Fibroblast of peridontal ligament (primary cell): ENCODE measurements around the gene CALML6.
"Not testable (repeated sequence)": the region's sequence is repeated elsewhere in the genome, so short reads cannot be mapped to it uniquely, and the experiment has no call there.

Experiments
- DNase-seq: peaks from one replicate; pipeline ENCODE4 v3.0.0-alpha.2; 2010; ENCODE audit errors: extremely low read depth

The CALML6 gene

DNA sequence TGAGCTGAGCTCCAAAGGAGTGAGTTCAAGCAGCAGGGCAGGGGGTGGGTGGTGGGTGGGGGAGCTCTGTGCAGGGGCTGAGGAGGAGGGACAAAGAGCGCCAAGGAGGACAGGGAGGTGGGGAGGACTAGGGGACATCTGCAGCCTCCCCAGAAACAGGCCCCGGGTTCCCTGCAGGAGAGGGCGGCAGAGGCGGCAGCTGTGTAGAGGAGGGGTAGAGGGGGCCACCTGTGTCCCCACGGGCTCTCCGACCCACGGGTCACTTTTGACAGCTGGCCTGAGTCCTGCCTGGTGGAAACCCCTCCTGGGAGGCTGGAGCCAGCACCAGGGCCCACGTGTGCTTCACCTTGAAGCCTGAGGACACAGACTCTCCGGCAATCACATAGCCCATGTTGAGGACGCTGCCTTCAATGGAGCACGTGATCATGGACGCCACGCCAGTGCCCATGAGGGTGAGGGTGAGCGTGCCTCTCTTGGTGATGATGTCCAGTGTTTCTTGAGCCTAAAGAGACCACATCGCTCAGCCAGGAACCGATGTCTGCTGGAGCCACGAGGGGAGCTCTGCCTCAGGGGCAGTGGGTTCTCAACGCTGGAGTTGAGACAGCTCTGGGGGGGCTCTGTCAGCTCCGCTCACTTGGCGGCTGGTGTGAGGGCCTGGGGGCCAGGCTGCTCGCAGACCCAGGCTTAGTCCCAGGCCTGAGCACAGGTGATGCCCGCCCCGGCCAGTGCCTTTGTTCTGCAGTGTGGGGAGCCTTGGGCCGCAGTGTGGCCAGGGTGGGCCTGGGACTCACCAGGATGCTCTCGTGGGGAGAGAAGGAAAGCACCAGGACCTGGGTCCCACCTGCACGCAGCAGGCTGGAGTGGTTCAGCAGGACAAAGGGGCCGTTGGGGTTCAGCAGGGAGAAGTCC, 10.6 kb downstream of the CALML6 start:
- DNase-seq: no peak

DNA sequence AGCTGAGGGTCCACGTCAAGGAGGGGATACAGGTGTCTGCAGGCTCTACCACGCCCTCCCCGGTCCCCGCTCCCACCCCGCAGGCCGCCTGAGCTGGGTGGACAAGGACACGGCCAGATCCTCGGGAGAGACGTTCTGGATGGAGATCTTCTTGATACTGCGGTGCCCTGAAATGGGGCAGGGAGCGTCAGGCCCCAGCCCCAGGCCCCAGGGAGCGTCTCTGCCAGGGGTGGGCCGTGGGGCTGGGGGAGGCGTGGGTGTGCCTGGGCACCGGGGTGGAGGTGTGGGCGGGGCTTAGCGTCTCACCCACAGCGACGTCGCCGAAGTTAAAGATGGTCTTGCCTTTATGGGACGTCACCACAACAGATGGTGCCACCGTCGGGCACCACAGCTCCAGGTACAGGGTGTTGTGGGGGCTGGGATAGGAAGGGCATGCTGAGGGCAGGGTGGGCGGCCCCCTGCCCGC, 11.3 kb downstream of the CALML6 start:
- DNase-seq: no peak

DNA sequence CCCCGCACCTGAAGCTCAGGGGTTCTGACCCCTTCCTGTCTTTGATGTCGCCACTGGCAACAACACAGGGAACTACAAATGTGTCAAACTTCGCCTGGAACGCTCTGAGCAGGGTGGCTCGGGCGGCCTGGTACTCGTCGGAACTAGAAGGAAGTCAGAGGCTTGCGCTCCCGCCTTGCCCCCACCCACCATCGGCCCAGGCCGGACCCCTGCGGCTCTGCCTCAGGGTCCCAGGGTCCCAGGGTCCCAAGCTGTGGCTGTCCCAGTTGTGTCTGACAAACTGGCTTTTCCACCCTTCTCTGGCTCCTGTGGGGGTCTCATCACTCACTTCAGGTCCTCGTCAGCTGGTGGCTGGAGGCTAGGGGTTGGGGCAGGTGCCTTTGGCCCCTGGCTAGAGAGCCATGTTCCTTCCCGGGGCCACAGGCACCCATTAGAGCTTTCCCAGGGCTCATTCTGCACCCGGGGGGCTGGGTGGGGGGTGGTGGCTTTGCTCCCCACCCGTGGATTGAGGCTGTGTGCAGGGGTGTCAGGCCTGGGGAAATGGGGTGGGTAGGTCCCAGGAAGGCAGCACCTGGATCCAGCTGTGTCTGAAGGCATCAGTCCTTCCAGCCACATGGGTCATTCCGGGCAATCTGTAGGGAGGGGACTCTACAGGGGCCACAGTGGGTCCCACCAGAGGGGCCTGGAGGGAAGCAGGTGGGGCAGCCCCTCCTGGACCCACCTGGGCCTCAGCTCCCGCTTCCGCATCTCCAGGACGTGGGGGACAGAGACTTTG, 12.0 kb downstream of the CALML6 start:
- DNase-seq: no peak

DNA sequence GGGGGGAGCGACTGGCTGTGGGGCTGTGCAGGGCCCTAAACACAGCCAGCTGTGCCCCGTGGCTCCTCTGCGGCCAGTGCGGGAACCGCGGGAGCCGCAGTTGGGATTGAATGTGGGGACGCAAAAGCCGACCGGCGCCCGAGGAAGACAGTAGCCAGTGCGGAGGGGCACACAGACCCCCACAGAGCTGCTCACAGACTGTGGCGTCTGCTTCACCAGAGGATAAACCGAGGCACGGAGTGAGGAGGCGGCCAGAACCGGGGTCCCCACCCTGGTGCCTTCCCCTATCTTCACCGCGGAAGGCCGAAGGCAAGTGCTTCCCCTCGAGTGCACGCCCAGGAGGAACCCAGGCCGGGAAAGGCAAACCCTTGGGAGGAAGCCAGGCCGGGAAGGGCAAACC, 12.7 kb downstream of the CALML6 start:
- no peak for DNase-seq

DNA sequence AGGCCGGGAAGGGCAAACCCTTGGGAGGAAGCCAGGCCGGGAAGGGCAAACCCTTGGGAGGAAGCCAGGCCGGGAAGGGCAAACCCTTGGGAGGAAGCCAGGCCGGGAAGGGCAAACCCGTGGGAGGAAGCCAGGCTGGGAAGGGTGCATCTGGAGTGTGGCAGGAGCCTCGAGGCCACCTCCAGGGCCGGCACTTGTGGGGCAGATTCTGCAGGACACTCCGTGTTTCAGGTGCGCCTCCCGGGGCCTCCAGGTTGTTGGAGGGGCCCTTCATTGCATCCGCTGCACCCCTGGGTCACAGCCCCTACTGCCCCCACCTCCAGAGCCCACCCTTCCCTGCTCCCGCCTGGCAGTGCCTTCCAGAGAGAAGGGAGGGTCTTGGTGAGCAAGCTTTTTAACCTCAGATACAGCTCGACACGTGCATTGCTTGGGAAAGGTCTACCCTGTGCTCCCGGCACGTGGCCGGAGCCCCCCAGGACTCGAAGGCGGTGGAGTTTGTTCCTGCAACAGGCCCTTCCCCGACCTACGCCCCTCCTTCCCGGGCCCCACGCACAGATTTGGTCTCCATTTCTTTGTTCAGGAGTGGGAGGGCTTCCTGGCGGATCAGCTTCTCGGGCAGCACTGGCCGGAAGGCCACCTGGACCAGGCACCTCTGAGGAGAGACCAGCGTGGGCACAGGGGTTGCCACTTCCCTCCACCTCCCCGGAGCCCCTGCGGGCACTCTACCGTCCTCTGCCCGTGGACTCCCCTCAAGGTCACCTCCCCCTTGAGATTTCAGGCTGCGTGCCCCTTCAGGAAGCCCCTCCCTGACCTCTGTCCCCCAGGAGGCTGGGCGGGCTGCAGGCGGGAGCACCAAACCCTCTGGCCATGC, 13.4 kb downstream of the CALML6 start:
- no peak for DNase-seq

DNA sequence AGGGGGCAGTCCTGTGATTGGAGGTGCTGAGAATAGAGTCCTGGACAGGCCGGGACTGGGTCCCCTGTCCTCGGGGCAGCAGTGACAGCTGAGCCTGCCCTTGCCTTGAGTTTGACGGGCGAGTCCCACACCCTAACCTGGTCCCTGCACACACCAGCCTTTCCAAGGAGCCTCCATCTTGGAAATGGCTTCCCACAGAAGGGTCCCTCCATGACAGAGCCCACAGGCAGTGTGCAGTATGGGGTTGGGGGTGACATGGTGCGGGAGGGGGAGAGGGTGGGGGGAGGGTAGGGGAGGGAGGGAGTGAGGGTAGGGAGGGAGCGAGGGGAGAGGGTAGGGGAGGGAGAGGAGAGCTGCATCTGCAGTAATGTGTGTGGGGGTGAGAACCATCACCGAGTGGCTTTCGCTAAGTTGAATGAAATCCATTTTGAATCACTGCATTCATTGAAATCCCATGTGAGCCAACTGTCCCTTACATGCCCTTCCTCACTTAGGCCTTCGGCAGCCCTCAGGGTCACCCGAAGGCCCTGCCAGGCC, 14.1 kb downstream of the CALML6 start:
- no peak for DNase-seq

DNA sequence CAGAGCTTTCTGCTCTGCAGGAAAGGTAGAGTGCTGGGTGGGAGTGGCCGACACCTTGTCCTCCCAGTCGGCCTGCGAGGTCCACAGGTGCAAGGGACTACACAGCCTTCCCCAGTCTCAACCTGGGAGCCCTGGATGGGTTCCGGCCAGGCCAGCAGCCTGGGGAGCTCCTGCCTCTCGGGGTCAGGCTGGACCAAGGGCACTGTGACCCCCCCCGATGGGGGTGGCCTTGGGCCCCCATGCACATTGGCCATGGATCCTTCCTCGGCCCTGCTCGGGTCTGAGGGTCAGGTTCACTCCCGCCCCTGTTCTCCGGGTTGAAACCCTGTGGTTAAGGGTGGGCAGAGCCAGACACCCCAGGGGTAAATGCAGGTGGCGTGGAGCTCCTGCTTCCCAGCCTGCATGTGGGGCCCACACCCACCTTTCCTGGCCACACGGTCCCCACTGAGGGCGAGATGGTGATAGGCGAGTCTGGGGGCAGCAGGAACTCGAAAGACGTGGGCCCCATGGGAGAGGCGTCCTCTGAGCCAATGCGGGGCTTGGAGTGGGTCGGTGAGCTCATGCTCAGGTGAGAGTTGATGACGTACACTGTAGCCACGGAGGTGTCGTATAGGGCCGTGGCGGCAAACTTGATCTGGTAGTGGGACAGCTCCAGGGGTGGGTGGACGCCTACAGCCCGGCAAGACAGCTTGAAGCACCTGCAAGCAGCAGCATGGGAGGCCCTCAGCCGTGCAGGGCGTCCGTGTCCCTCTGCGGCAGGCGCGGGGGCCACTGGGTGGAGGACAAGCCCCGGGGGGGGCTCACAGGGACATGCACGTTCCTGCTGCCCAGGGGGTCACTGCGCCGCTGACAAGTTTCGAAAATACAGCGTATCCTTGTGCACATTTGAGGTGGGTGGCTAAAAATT, 14.8 kb downstream of the CALML6 start:
- no peak for DNase-seq

DNA sequence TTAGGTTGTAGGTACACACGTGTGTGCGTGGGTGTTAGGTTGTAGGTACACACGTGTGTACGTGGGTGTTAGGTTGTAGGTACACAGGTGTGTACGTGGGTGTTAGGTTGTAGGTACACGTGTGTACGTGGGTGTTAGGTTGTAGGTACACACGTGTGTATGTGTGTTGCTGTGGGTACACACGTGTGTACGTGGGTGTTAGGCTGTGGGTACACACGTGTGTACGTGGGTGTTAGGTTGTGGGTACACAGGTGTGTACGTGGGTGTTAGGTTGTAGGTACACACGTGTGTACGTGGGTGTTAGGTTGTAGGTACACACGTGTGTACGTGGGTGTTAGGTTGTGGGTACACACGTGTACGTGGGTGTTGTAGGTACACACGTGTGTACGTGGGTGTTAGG, 19.8 kb downstream of the CALML6 start:
- DNase-seq: not testable (repeated sequence)

DNA sequence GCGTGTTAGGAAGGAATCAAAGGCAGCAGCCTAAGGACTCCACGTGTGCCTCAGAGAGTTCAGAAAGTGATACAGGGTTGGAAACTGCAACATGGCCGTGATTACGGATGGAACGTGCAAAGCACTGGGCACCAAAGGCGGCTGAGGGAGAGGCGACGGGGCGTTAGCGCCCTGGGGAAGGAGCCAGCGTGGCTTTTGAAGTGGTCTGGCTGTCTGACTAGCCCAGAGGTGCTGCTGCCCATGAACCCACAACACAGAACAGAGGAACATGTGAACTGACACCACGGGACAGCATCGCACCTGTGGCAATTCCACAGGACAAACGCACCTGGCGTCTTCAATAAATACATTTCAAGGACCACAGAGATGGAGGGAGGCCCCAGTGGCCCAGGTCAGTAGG, 22.0 kb downstream of the CALML6 start:
- DNase-seq: no peak

DNA sequence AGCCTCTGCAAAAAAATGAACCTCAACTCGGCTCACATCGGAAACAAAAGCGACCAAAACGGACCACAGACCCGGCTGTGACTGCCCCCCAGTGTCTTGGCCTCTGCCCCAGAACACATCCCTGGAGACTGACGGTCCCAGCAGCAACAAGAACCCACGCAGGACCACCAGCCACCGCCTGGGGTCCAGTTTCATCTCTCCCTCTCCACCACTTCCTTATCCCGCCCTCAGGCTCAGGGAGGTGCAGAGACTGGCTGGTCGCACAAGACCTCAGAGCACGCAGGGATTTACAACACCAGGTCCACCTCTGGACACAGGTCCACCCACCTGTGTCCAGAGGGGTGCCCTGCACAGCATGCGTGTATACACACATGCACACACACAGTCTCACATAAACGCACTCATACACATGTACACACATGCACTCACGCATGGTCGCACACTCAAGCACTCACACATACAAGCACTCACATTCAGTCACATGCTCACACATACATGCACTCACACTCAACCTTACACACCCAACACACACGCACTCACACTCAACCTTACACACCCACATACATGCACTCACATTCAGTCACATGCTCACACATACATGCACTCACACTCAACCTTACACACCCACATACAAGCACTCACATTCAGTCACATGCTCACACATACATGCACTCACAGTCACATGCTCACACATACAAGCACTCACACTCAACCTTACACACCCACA, 22.7 kb downstream of the CALML6 start:
- no peak for DNase-seq

DNA sequence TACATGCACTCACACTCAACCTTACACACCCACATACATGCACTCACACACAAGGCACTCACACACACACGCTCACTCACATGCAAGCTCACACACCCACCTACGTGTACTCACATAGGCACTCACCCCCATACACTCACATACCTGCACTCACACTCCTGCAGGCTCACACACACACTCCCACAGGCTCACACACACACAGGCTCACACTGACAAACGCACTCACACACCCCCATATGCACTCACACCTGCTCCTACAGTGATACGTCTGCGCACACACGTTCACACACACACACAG, 23.2 kb downstream of the CALML6 start:
- no peak for DNase-seq

DNA sequence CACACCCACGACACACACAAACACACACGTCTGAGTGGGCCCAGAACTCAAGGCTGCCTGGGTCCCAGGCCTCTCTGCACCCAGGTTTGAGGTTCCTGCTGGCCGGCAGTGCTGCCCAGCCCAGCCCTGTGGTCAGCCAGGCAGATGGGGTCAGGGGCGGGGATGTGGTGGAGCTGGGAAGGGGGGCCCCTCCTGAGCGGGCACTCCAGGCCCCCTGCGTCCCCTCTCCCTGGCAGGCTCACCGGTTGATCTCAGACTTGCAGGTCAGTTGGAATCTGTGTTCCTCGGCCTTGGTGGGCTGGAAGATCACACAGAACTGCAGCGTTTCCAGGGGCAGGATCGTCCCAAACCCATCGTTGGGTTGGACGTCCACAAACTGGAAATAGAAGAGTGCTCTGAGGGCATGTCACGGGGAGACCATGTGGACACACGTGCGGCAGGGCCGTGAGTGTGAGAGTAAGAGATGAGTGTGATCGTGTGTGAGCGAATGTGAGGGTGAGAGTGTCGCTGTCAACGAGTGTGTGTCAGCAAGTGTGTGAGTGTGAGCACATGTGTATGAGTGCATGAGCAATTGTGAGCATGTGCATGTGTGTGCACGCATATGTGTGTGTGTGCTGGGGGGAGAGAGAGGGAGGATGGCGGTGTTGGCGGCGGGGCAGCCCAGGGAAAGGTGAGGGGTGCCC, 23.7 kb downstream of the CALML6 start:
- DNase-seq: no peak

DNA sequence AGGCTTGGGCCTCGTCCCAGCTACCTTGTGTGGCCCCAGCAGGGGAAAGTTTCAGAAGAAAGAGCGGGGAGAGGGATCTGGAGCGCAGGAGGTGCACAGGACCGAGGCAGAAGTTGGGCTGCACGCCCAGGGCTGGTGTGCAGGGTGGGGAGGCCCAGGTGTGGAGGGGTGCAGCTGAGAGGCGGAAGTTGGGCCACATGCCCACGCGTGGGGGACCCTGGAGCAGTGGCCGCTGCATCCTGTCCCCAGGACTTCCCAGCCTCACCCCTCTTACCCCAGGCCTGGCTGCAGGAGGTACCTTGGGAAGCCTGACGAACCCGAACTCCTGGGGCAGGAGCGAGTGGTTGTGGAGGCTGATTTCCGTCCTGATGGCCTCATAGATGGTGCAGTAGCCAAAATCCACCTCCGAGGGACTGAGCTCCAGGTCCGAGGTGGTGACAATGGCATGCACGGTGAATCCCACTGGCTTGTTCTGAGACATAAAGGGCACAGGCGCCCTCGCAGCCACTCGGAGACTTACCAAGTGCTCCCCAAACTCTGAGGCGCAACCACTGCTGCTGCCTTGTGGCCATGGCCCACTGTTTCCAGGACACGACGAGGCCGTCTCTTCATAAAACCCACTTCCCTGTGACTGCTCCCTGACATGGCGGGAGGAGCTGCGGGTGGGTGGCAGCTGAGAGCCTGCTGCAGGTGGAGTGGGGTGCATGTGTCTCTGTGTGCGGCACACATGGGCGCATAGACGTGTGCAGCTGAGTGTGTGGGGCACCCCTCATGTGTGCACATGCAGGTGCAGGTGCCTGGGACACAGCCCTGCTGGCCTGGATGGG, 24.4 kb downstream of the CALML6 start:
- no peak for DNase-seq

DNA sequence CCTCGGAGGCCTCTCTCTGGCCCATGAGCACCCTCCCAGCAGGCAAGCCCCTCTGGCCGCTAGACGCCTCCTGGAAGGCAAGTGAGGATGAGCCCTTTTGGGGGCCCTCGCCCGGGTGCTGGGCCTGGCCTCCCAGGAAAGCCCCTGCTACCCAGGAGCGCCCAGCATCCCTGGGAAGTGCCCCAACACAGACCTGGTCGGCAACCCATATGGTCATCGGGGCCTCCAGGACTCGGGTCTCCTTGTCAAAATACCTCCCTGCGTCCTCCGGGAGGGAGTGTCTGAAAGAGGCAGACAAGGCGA, 25.0 kb downstream of the CALML6 start:
- DNase-seq: no peak

DNA sequence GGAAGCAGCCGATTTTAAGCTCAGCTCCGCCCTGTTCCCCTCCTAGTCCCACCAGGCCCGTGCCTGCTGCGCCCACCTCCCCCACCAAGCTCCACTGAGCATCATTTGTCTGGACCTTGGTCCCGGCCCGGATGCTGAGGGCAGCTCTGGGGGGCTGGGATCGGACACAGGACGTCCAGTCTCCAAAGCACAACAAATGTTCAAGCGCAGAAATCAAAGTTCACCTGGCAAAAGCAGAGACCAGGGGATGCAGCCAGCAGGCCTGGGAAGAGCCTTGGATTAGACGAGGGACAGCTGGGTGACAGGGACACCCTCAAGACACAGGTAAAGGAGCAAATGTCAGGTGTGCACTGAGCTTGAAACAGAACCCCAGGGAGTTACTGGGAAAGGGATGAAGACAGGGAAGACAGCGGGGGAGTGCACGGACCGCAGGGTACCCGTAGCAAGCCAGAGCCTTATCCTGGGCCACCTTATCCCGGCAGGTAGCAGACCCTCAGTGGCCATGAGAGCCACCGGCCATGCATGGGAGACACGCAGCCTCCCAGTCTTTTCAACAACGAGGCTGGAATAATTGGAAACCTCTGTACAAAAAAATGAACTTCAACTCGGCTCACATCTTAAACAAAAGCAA, 26.3 kb downstream of the CALML6 start:
- DNase-seq: no peak

DNA sequence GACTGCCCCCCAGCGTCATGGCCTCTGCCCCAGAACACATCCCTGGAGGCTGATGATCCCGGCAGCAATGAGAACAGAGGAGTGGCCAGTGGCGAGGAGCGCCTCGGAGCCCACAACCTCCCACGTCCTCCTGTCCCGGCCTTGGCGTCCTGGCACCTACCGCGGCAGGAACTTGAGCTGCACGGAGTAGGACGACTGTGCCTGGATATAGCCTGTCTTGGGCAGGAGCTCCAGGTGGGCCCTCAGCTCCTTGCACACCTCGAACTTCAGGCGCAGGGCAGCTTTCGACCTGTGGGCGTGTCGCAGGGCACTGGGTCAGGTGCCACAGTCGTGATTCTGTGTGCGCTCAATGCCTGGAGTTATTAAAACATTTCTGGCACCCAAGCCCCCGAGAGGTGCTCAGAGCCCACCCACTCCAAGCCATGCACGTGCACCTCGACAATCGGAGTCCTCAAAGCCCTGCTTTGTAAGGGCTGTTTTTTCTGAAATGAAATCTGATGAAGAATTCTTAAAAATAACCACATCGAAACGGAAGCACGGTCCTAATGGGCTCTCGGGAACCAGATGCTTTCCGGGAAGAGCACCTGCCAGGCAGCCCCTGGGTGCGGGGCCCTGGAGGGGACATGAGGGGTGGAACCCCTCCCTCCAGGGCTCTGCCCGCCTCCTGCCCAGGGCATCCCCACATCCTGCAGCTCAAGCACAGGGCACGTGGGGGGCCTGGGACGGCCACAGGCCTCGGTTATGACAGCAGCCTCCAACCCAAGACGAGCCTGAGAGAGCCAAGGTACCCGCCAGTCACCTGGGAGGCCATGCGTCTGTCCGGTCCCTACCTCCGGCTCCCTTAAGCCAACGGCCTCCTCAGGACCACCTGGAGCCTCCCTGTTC, 27.1 kb downstream of the CALML6 start:
- DNase-seq: no peak
